Activated gamma-delta T cell treated with anti-CD3 and anti-CD28 coated beads, Interleukin-2, amount 50 U/mL, for 16 hours (primary cell): ENCODE measurements around the gene GMEB2.

ENCODE experiments used
- DNase-seq: peaks from one replicate; pipeline ENCODE4 v3.0.0-alpha.2; 2020; ENCODE audit warnings: low read depth

Gene GMEB2

GRCh38 chr20:63558804-63559484 is 68.0 kb downstream of the GMEB2 start:
- DNase-seq, result no peak

GRCh38 chr20:63557481-63557891 is 69.4 kb downstream of the GMEB2 start:
- DNase-seq, result no peak

GRCh38 chr20:63556873-63557478 is 69.9 kb downstream of the GMEB2 start:
- DNase-seq, result no peak

- DNase-seq, result no peak
Observed at GRCh38 chr20:63555661-63556381, 71.1 kb downstream of the GMEB2 start.

GRCh38 chr20:63554361-63555278 is 72.3 kb downstream of the GMEB2 start:
- no peak for DNase-seq

GRCh38 chr20:63553933-63554290 is 73.0 kb downstream of the GMEB2 start, which contains the start of gene FNDC11:
Gene FNDC11, plus strand, starts transcription at chr20:63554159. Its CDS starts 1,505 bp downstream, at chr20:63555664.
- DNase-seq, result no peak

GRCh38 chr20:63553251-63553932 is 73.5 kb downstream of the GMEB2 start:
- peak; percentile 81 for DNase-seq

- no peak for DNase-seq
Observed at GRCh38 chr20:63552481-63553249, 74.2 kb downstream of the GMEB2 start.

- DNase-seq, result no peak
Observed at GRCh38 chr20:63551068-63551467, 75.8 kb downstream of the GMEB2 start.

GRCh38 chr20:63549679-63550282 is 77.1 kb downstream of the GMEB2 start:
- no peak for DNase-seq

- no peak for DNase-seq
Observed at GRCh38 chr20:63549019-63549418, 77.9 kb downstream of the GMEB2 start.

GRCh38 chr20:63548542-63548941 is 78.4 kb downstream of the GMEB2 start:
- DNase-seq, result no peak

- no peak for DNase-seq
Observed at GRCh38 chr20:63547725-63548480, 79.0 kb downstream of the GMEB2 start, which contains the start of gene SRMS. Gene SRMS, minus strand, starts transcription at chr20:63547749. Its CDS starts 286 bp downstream, at chr20:63547463.

GRCh38 chr20:63546956-63547724 is 79.8 kb downstream of the GMEB2 start:
- DNase-seq, result no peak

GRCh38 chr20:63546256-63546955 is 80.5 kb downstream of the GMEB2 start:
- DNase-seq, result no peak

- no peak for DNase-seq
Observed at GRCh38 chr20:63545814-63546213, 81.1 kb downstream of the GMEB2 start.

- DNase-seq, result no peak
Observed at GRCh38 chr20:63544958-63545516, 81.9 kb downstream of the GMEB2 start.
